ENCODE measurements around the gene PDHB.
"Not testable (repeated sequence)": the region's sequence is repeated elsewhere in the genome, so short reads cannot be mapped to it uniquely, and the experiment has no call there.

PDHB gene

DNA sequence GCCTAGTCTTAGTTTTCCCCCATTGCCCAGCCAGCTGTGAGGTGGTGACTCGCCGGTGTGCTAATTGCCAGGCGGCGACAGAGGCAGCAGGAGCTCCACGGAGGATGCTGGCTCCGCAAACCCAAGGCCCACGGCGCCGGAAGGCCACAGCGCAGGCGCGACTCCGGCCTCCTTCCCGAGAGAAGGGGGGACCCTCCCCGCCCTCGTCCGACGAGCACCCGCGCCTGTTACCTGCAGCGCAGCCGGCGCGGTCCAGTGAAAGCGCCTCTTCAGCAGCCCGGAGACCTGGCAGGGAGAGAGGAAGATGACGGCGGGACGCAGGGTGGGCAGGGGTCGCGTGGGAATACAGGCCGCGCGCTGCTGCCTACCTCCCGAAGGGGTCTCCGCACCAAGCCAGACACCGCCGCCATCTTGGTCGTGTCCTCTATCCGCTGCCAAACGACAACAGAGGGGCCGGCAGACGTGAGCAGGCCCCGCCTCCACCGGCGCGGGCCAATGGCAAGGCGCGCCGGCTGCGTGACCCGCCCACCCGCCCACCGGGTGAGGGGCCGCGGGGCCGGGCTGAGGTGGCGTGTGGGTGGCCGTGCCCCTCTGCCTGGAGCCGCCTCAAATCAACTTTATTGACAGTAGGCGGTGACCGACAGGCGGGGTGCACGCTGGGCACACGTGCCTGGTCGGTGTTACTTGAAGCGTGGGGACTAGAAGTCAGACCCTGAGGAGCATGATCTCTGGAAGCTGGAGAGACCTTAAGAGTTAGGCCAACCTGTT lies at the start of gene PDHB:
Gene PDHB, minus strand, starts transcription at position 433 of the 768 bp plus-strand sequence. Its CDS starts 23 bp downstream, at position 410.
- DNase-seq: peak; percentile 71

DNA sequence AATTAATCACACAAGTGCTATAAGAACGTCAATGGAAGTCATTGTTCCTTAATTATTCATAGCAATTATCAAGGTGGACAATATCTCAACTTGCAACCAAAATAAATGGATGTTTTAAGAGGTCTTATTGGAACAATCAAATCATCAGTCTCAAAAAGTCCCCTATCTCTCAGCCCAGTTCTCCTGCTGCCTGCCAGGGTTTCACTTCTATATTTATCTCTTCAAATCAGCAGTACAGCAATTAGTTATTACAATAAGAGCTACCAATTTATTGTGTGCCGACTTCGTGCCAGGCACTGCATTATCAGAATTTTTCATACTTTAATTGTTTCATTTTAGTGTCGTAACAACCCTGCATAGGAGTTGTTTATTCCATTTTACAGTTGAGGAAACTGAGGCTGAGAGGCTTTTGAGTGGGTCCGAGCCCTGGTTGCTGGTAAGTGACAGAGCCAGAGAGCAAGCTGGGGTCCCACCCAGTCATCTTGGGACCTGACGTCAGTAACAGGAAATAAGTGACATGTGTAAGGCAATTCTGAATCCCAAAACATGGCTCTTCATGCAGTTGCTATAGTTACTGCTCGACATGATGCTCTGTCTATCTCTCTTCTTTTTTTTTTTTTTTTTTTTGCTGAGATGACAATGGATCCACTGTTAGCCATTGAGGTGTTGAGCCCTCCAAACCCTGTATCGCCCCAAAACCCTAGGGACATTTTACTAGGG lies 49.4 kb upstream of the PDHB start:
- peak; percentile 24 for DNase-seq

DNA sequence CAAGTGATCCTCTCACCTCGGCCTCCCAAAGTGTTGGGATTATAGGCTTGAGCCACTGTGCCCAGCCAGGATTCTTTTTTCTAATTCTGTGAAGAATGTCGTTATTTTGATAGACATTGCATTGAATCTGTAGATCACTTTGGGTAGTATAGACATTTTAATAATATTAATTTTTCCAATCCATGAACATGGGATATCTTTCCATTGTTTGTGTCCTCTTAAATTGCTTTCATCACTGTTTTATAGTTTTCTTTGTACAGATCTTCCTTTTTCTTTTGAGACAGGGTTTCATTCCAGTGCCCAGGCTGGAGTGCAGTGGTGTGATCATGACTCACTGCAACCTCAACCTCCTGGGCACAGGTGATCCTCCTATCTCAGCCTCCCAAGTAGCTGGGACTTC lies 46.7 kb upstream of the PDHB start:
- no peak for DNase-seq

DNA sequence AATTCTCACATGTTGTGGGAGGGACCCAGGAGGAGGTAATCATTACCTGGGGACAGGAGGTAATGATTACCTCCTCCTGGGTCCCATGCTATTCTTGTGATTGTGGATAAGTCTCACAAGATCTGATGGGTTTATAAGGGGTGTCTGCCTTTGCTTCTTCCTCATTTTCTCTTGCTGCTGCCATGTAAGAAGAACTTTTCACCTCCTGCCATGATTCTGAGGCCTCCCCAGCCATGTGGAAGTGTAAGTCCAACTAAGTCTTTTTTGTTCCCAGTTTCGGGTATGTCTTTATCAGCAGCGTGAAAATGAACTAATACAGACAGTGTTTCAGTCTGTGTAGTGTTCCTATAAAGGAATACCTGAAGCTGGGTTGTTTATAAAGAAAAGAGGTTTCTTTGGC lies 45.1 kb upstream of the PDHB start:
- DNase-seq: no peak

DNA sequence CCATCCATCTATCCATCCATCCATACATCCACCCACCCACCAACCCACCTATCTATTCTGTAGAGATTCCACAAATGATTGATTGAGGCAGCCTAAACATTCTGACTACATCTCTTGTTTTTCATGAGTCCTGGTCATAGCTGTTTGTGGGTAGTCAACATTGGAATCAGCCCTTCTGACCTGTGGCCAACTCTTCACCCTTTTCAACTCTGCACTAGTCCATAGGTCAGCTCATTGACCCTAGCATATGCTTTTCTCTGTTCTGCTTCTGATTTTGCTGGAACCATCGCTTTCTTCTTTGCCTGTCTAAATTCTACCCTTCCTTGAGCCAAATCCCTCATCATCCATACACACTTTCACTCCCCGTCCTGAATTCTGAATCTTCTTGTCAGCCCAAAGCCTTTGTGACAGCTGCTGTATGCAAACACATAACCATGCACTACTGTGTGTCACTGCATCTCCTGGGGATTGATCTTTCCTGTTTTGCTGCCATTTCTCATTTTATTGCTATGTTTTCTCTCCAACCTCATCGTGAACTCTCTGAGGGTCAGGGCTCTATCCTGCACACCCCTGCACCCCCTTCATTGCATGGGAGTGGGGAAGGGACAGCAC lies 41.4 kb upstream of the PDHB start:
- no peak for DNase-seq

DNA sequence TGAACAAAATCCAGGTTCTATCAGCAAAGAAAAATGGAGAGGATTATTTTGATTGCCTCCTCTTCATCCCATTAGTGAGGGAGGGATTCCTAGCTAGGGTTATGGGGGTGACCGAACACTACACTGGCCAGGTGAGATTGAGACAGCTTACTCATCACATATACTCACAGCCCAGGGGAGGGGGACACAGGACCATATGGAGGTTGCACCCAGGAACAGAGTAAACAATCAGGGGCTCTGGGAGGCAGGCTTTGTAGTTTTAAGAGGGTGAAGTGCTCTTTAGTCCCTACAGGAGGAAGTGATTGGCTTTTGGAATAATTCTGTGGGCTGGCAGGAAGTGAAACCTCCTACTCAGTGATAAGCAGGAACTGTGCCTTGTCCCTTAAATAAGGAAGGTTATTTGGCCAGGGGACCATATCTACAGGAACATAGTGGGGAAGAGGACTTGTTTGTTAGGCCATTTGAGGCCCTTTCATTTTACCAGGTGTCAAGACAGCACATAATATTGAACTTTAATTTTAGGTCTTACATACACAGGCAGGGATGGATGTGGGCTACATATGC lies 40.8 kb upstream of the PDHB start:
- no peak for DNase-seq

DNA sequence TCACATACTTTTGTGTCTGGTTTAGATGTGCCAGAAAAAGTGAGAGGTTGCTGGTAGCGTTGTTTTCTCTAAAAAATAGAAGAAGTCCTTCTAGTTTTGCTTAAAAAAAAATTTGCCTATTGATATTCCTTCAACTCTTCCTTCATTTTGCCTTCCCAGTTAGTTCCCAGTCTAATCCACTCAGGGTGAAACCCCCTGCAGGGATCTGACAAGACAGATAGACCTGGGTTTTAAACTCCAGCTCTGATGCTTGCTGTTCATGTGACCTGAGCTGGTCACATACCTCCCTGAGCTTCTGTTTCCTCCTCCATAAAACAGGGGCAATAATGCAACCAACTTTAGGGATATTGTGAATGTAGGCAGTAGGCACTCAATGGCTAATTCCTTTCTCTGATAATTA lies 39.6 kb upstream of the PDHB start:
- no peak for DNase-seq

DNA sequence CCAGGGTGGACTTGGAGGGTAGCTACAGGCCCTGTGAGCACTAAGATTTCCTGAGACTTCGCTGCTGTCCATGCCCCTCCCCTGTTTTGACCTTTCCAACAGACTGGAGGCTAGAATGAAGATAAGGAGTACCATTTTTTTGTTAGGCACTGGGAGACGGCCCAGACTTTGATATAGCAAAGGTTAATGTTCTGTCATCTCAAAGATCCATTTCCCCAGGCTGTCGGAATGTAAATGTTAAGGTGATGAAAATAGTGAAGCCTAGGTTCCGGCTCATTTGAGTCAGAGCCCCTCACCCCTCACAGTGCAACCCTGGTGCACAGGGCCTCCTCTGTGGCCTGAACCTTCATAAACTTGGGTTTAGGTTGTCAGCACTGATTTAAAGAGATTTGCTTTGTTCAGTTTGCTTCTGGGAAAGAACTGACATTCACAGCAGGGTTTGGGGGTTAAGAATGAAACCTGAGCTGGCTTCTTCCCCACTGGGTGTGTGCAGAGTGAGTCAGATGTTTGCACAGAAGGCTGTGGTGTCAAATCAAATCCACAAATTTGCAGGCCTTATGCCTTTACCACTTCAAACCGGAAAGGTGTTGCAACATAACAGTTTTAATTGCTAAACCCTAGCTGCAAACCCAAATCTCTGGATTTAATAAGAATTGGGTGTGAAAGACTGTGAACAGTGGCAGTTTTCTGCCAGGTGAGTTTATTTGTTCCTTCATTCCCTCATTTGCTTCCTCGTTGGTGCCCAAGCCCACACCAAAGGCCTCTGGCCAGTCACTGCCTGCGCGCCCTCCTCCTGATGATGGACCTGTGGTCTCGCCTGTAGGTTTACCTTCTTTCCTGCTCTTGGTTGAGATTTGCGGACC lies 37.6 kb upstream of the PDHB start:
- DNase-seq: peak; percentile 1

DNA sequence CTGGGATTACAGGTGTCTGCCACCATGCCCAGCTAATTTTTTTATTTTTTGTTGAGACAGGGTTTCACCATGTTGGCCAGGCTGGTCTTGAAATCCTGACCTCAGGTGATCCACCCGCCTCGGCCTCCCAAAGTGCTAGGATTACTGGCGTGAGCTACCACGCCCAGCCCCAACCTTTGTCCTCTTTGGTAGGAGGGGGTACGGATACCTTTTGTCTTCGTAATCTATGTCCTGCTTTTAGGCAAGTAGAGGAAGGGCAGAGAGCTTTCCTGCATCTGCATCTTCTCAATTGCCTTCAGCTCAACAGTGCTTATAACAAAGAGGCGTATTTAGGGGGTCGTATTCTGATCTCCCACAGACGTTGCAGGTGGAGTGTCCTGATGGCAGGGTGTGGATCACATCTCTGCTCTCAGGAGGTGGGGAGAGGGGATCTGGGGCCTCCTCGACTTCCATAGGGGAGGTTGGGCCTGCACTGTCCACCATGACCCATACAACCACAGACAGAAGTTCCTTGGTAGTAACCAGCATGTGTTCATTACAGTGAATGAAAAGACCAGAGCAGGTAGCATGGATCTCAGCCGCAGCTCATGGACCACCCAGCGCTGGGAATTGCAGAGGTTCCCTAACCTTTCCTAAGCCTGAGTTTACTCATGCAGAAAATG lies 36.9 kb upstream of the PDHB start:
- no peak for DNase-seq

DNA sequence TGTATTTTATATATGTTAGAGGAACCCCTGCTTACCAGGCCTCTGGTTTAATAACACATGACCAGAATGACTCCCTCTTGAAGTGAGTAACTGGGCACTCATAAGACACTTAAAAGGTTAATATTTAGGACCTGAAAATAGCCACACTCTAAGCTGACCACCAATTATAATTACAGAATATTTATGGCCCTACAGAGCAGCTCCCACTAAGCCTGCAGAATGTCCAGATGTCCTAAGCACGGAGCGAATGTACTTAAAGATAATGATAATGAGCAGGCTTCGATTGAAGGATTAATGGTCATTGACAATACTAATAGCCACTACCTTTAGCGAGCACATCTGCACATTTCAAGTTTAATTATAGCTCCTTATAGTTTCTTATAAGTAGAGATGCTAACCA lies 35.5 kb upstream of the PDHB start:
- no peak for DNase-seq

DNA sequence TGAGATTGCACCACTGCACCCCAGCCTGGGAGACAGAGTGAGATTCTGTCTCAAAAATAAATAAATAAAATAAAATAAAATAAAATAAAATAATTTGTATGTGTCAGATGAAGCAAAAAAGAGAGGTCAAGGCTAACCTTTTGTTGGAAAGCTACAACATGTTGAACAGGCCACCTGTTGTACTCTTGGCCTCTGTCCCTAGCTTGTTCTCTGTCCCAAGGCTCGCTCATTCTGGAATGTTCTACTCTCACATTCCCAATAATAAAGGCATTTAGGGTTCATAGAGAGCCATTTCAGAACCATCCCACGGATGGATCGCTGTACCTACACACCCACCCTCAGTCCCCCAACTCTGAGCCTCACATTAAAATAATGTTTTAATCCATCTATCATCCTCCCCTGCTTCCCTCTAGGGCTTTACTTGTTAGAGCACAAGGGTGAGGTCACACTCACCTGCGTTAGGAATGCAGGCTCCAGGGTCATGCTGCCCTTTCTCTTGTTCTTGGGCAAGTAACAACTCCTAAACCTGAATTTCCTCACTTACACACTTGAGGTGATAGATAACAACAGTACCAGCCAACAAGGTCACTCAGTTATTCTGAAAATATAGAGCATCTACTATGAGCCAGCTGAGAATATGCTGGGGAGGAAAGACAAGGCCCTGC lies 33.4 kb upstream of the PDHB start:
- no peak for DNase-seq

DNA sequence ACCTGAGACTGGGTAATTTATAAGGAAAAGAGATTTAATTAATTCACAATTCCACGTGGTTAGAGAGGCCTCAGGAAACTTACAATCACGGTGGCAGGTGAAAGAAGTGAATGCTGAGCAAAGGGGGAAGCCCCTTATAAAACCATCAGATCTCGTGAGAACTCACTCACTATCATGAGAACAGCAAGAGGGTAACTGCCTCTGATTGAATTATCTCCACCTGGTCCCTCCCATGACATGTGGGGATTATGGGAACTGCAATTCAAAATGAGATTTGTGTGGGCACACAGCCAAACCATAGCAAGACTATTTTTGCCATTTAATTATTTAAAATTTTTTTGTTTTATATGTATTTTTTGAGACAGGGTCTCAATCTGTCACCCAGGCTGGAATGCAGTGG lies 31.2 kb upstream of the PDHB start:
- DNase-seq: no peak

DNA sequence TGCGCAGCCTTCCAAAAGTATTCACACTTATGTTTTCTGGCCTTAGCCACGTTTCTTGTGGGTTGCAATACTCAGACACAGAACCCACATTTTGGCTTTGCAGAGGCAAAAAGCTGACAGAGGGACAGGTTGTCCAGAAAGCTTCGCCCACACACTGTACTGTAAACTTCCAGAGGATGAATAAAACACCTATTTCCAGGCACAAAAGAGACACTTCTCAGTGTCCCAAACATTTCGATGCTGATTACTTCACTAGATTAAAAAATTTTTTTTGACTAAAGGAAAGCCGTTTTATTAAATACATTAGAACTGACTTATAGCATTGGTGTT lies 30.3 kb upstream of the PDHB start:
- no peak for DNase-seq

DNA sequence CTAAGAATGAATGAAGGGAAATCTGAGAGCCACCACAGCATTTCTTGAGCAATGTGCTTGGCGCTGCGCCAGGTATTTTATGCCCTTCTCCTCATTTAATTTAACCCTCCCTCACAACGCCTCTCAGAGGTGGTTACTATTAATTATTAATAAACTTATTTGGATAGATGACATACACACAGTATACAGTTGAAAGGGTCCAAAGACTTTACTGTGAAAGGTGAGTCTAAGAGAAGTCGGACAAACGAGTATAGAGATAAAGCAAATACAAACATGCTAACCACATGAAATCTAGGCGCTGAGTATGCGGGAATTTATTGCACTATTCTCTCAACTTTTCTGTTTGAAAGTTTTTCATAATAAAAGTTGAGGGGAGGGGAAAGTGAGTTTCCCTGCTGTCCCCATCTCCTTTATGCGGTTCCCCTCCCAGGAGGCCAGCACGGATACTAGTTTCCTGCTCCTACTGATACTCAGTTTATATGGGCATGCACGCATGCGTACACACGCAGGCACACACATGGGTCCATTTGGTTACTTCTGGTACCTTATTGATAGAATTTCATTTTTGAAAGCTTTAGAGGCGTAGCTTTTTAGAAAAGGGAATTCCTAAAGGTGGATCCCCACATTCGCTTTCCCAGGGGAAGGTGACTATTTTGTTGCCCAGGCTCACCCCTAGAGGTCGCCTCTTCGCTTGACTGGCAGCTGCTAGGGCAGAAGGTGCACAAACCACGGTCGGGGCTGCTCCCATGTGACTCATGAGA lies 29.7 kb upstream of the PDHB start:
- DNase-seq: peak; percentile 7

DNA sequence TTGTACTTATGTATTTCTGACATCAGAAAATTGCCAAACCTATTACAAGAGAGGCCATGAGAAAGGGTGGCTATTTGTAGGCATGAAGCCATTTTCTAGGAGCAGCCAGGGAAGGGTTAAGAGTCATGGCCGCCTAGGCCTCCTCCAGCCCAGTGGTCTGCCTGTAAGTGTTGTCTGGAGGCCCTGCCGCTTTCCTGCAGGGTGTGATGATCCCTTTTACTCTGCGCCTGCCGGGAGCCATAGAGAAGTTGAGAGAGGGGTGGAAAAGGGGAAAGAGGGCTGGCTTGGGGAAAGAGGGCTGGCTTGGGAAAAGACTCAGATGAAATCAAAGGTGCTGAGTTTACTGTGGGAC lies 29.2 kb upstream of the PDHB start:
- DNase-seq: no peak

DNA sequence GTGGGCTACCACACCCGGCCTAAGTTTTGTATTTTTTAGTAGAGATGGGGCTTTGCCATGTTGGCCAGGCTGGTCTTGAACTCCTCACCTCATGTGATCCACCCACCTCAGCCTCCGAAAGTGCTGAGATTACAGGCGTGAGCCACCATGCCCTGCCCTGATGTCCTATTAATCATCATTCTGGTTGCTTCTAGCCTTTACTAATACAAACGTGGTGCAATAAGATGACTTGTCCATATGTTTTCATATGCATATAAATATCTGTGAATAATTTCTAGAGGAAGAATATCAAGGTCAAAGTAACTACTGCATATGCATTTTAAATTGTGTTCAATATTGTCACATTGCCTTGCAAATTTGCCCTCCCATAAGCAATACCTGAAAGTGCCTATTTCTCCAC lies 25.5 kb upstream of the PDHB start:
- DNase-seq: no peak

DNA sequence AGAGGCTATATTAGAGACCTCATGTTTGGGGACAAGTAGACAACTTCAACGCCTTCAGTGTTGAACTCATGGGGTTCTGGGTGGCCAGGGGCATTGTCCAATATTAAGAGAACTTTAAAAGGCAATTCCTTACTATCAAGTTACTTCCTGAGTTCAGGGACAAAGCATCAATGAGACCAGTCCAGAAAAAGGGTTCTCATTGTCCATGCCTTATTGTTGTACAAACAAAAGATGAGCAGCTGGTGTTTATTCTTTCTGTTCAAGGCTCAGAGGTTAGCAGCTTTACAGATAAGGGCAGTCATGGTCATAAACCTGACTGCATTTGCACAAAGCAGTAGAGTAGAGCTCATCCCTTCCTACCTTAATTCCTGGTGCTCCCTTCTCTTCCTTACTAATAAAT lies 18.5 kb upstream of the PDHB start:
- no peak for DNase-seq

DNA sequence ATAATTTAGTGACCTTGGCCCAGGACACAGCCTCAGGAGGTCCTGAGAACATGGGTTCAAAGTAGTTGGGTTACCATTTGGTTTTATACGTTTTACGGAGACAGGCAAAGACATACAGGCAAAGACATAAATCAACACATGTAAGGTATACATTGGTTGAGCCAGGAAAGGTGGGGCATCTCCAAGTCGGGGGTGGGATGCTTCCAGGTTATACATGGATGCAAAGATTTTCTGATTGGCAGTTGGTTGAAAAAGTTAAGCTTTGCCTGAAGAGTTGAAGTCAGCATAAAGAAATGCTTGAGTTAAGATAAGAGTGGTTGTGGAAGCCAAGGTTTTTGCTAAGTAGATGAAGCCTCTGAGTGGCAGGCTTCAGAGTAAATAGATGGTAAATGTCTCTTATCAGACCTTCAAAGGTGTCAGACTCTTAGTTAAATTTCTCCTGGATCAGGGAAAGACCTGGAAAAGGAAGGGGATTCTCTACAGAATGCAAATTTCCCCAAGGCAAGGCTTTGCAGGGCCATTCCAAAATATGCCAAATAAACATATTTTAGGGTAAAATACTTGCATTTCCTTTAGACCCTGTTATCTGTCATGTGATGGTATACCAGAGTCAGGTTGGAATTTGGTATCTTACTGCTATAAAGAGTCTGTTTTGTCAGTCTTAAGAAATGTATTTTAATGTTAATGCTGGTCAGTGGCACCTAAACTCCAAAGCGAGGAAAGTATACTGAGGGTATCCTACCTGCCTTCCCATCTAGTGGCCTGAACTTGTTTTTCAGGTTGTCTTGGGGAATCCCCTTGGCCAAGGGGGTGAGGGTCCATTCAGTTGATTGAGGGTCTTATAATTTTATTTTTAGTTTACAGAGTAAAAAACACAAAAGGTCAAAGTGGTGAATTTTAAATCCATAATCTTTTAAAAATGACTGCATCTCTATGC lies 8.2 kb upstream of the PDHB start:
- DNase-seq: no peak

DNA sequence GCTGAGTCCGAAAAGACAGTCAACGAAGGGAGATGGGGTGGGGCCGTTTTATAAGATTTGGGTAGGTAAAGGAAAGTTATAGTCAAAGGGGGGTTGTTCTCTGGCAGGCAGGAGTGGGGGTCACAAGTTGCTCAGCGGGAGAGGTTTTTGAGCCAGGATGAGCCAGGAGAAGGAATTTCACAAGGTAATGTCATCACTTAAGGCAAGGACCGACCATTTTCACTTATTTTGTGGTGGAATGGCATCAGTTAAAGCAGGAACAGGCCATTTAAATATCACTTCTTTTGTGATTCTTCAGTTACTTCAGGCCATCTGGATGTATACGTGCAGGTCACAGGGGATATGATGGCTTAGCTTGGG lies 7.3 kb upstream of the PDHB start:
- not testable (repeated sequence) for DNase-seq

DNA sequence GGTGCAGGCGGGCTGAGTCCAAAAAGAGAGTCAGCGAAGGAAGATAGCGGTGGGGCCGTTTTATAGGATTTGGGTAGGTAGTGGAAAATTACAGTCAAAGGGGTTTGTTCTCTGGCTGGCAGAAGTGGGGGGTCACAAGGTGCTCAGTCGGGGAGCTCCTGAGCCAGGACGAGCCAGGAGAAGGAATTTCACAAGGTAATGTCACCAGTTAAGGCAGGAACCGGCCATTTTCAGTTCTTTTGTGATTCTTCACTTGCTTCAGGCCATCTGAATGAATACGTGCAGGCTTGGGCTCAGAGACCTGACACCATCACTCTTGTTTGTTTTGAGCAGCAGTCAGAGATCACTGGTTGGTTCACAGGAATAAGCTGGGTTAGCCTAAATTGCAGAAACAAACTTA lies 3.6 kb upstream of the PDHB start:
- not testable (repeated sequence) for DNase-seq
